ENCODE data around the gene TEX54.

The TEX54 gene

DNA sequence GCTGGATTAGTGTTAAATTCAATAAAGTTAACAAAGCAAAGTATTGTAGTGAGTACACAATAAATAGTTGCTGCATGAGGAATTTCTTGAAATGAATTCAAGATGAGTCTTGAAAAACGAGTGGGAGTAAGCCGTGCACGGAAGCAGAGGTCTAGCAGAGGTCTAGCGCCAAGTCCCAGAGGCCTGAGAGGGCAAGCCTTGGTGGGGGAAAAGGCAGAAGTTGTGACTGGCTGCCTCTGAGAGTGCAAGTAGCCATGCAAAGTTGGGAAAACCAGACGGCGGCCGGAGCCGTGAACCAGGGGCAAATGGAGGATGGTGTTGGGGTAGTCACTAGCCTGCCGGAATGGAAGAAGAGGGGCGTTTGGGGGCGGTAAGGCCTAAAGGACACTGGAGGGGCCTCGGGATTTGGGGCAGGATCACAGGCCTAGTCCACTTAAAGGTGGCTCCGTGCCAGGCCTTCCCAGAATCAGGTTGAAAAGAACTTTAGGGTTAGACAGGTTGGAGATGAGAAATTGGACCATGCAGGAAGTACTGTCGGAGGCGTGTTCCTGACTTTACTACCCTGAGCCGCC is 47.7 kb upstream of the TEX54 start:
- Histone ChIP-seq H3K27ac (peak overlapping the region; percentile 93), H2AFZ (ENCODE audit: low read depth) (no peak overlapping the region), H3K79me2 (ENCODE audit: insufficient read depth, low read depth) (peaks cover 51% of the 10 kb centered on the region), H3K36me3 (ENCODE audit: insufficient read depth) (peaks cover 14% of the 10 kb centered on the region; the same call in 1 of the 2 replicates), H3K4me2 (peak overlapping the region; percentile 74), H3K9ac (peak overlapping the region; percentile 97; the same call in 1 of the 2 replicates), H4K20me1 (ENCODE audit: insufficient read depth) (peaks cover 4% of the 10 kb centered on the region; the same call in 1 of the 2 replicates), H3K4me3 (IDR thresholded peaks at IDR 0.05; ENCODE audit: insufficient read depth, low read depth, low read length) (no peak overlapping the region), H3K27me3 (ENCODE audit: insufficient read depth, low read depth) (no peaks in the 10 kb centered on the region), H3K4me1 (ENCODE audit: low read depth, poor library complexity, severe bottlenecking) (peaks cover 37% of the 10 kb centered on the region)
- TF ChIP-seq CTCF (conservative IDR thresholded peaks at IDR 0.05; ENCODE audit: low read depth, low read length) = no peak

- Histone ChIP-seq H3K36me3 (ENCODE audit: insufficient read depth) (peaks cover 6% of the 10 kb centered on the region; the same call in 1 of the 2 replicates), H3K9ac (no peak overlapping the region)
These were observed 46.8 kb upstream of the TEX54 start for GRCh38 chr11:62879235-62879978.

GRCh38 chr11:62876712-62877111 is 44.1 kb upstream of the TEX54 start:
- no peak overlapping the region for H3K9ac ChIP-seq
- H3K27me3 ChIP-seq (ENCODE audit: insufficient read depth, low read depth) = no peaks in the 10 kb centered on the region
- peaks cover 16% of the 10 kb centered on the region for H3K4me1 ChIP-seq (ENCODE audit: low read depth, poor library complexity, severe bottlenecking)
- H3K36me3 ChIP-seq (ENCODE audit: insufficient read depth) = no peaks in the 10 kb centered on the region
- TF ChIP-seq CTCF (conservative IDR thresholded peaks at IDR 0.05; ENCODE audit: low read depth, low read length) = no peak
- no peak overlapping the region for H3K4me2 ChIP-seq
- H3K79me2 ChIP-seq (ENCODE audit: insufficient read depth, low read depth) = peaks cover 26% of the 10 kb centered on the region
- H4K20me1 ChIP-seq (ENCODE audit: insufficient read depth) = no peaks in the 10 kb centered on the region
- H3K27ac ChIP-seq = no peak overlapping the region
- no peak overlapping the region for H3K4me3 ChIP-seq (IDR thresholded peaks at IDR 0.05; ENCODE audit: insufficient read depth, low read depth, low read length)
- no peak overlapping the region for H2AFZ ChIP-seq (ENCODE audit: low read depth)

More at GRCh38 chr11:62879235-62879978, 46.8 kb upstream of the TEX54 start:
- TF ChIP-seq CTCF (conservative IDR thresholded peaks at IDR 0.05; ENCODE audit: low read depth, low read length) = no peak
- Histone ChIP-seq H3K27ac (peak overlapping the region; percentile 93; the same call in 1 of the 2 replicates), H4K20me1 (ENCODE audit: insufficient read depth) (no peaks in the 10 kb centered on the region), H3K79me2 (ENCODE audit: insufficient read depth, low read depth) (peaks cover 50% of the 10 kb centered on the region), H3K4me1 (ENCODE audit: low read depth, poor library complexity, severe bottlenecking) (peaks cover 35% of the 10 kb centered on the region), H2AFZ (ENCODE audit: low read depth) (no peak overlapping the region), H3K4me2 (no peak overlapping the region; the same call in 1 of the 2 replicates), H3K27me3 (ENCODE audit: insufficient read depth, low read depth) (no peaks in the 10 kb centered on the region), H3K4me3 (IDR thresholded peaks at IDR 0.05; ENCODE audit: insufficient read depth, low read depth, low read length) (no peak overlapping the region)

DNA sequence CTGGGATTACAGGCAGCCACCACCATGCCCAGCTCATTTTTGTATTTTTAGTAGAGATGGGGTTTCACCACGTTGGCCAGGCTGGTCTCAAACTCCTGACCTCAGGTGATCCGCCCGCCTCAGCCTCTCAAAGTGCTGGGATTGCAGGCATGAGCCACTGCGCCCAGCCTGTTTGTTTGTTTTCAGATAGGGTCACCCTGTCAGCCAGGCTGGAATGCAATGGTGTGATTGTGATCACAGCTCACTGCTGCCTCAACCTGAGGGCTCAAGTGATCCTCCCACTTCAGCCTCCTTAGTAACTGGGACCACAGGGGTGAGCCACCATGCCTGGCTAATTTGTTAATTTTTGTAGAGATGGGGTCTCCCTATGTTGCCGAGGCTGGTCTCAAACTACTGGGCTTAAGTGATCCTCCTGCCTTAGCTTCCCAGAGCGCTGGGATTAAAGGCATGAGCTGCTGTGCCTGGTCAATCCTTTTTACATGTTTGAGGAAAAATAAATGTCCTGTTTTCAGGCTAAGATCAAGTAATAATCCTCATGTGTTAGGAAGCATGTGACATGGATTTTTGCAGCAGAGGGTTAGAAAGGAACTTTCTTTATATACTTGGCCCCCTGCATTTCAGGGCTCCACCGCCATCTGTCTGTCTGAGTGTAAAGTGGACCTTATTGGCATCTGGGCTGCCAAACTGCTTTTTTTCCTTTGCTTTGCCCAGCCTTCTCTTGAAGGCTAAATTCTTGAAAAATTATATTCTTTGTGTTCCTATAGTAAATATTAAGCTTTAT is 43.2 kb upstream of the TEX54 start:
- Histone ChIP-seq H3K4me2 (no peak overlapping the region), H2AFZ (ENCODE audit: low read depth) (no peak overlapping the region), H3K9ac (no peak overlapping the region), H3K4me3 (IDR thresholded peaks at IDR 0.05; ENCODE audit: insufficient read depth, low read depth, low read length) (no peak overlapping the region), H3K4me1 (ENCODE audit: low read depth, poor library complexity, severe bottlenecking) (peaks cover 16% of the 10 kb centered on the region), H3K27ac (no peak overlapping the region), H3K27me3 (ENCODE audit: insufficient read depth, low read depth) (no peaks in the 10 kb centered on the region), H4K20me1 (ENCODE audit: insufficient read depth) (no peaks in the 10 kb centered on the region), H3K79me2 (ENCODE audit: insufficient read depth, low read depth) (peaks cover 28% of the 10 kb centered on the region; the same call in 1 of the 2 replicates), H3K36me3 (ENCODE audit: insufficient read depth) (no peaks in the 10 kb centered on the region)
- TF ChIP-seq CTCF (conservative IDR thresholded peaks at IDR 0.05; ENCODE audit: low read depth, low read length) = no peak
